Measurements from ENCODE around the gene OVAAL. TPM values are rescaled to one million over a fixed set of nuclear protein-coding genes. Genes with fewer than 3 reads are reported as not detected.
"Not testable (repeated sequence)": the region's sequence is repeated elsewhere in the genome, so short reads cannot be mapped to it uniquely, and the experiment has no call there.

OVAAL gene
- polyA plus RNA-seq, 6 donors from 2014 or later = not detected

- Mint-ChIP-seq H3K9me3 (no peaks in the 10 kb centered on the region), H3K4me3 (no peak overlapping the region), H3K4me1 (no peaks in the 10 kb centered on the region), H3K27ac (no peak overlapping the region), H3K36me3 (peaks cover 0 to 4% of the 10 kb centered on the region in 2 donors), H3K27me3 (peaks cover 0 to 15% (median 11%) of the 10 kb centered on the region in 3 donors)
- ATAC-seq (ENCODE audit: low read depth in 2 of 2) = no peak
- no peak for DNase-seq
Observed at GRCh38 chr1:180545991-180546390, 12.8 kb upstream of the OVAAL start.

- Mint-ChIP-seq H3K27me3 (peaks cover 0 to 11% (median 10%) of the 10 kb centered on the region in 3 donors), H3K9me3 (no peaks in the 10 kb centered on the region), H3K36me3 (peaks cover 0 to 4% of the 10 kb centered on the region in 2 donors), H3K27ac (no peak overlapping the region), H3K4me3 (no peak overlapping the region), H3K4me1 (no peaks in the 10 kb centered on the region)
- DNase-seq (no peak), ATAC-seq (ENCODE audit: low read depth in 2 of 2) (no peak)
Observed at GRCh38 chr1:180548686-180549317, 10.0 kb upstream of the OVAAL start.

GRCh38 chr1:180549770-180550169, 9.0 kb upstream of the OVAAL start:
- peaks cover 0 to 11% (median 10%) of the 10 kb centered on the region in 3 donors for H3K27me3 Mint-ChIP-seq
- not testable (repeated sequence) for H3K4me1 Mint-ChIP-seq; H3K9me3 Mint-ChIP-seq; DNase-seq; H3K27ac Mint-ChIP-seq; ATAC-seq (ENCODE audit: low read depth in 2 of 2); H3K36me3 Mint-ChIP-seq
- H3K4me3 Mint-ChIP-seq = peak overlapping the region in 1 of 8 donors; percentile 25

DNA sequence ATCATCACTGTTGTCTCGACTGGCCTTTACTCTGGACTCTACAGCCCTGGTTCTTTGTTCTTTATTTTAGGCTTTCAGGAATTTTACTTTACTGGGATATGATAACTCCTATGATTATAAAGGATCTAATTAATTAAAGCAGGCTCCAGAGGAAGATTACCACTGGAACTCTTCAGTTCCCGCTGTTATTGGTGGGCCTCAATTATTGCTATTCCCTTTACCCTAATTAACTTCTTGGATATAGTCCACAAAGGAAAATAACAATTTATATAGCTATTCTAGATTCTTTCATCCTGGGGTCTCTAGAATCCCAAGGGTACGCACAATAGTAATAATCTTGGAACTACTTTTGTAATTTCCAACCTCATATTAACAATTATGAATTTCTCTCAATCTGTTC, 8.5 kb upstream of the OVAAL start:
- DNase-seq (no peak), ATAC-seq (ENCODE audit: low read depth in 2 of 2) (no peak)
- H3K4me3 Mint-ChIP-seq = no peak overlapping the region
- no peak overlapping the region for H3K27ac Mint-ChIP-seq
- no peaks in the 10 kb centered on the region for H3K4me1 Mint-ChIP-seq
- H3K27me3 Mint-ChIP-seq = peaks cover 0 to 10% (median 7%) of the 10 kb centered on the region in 3 donors
- peaks cover 0 to 4% of the 10 kb centered on the region in 2 donors for H3K36me3 Mint-ChIP-seq
- no peaks in the 10 kb centered on the region for H3K9me3 Mint-ChIP-seq

DNA sequence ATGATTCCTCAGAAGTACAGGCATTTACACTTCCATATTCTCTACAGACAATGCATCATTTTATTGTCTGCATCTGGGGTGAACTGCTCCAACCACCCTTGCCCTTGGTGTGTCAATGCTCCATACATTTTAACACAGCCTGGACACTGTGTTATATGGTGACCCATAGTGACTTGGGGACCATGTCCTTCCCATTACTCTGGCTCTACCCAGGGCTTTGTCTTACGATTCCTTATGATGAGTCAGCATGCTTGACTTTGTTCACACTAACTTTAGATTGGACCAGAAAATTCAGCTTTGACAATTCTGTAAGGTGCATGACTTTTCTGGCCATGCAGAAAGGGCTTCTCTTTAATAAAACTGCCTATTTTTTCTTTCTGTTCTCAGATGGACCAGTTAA, 6.8 kb upstream of the OVAAL start:
- H3K27me3 Mint-ChIP-seq = peaks cover 0 to 24% (median 13%) of the 10 kb centered on the region in 3 donors
- peaks cover 0 to 4% of the 10 kb centered on the region in 2 donors for H3K36me3 Mint-ChIP-seq
- no peaks in the 10 kb centered on the region for H3K4me1 Mint-ChIP-seq
- DNase-seq (no peak), ATAC-seq (ENCODE audit: low read depth in 2 of 2) (no peak)
- H3K27ac Mint-ChIP-seq = no peak overlapping the region
- no peaks in the 10 kb centered on the region for H3K9me3 Mint-ChIP-seq
- no peak overlapping the region for H3K4me3 Mint-ChIP-seq

GRCh38 chr1:180553046-180553445, 5.7 kb upstream of the OVAAL start:
- not testable (repeated sequence) for H3K27ac Mint-ChIP-seq; ATAC-seq (ENCODE audit: low read depth in 2 of 2)

GRCh38 chr1:180555411-180555810, 3.4 kb upstream of the OVAAL start:
- Mint-ChIP-seq H3K36me3 (peaks cover 4 to 7% of the 10 kb centered on the region in 2 donors), H3K27ac (no peak overlapping the region), H3K9me3 (peaks cover 0 to 7% (median 0%) of the 10 kb centered on the region in 7 donors), H3K4me3 (no peak overlapping the region), H3K4me1 (no peaks in the 10 kb centered on the region), H3K27me3 (peaks cover 12 to 33% (median 23%) of the 10 kb centered on the region in 3 donors)
- DNase-seq = no peak
- no peak for ATAC-seq (ENCODE audit: low read depth in 2 of 2)

More at GRCh38 chr1:180553046-180553445, 5.7 kb upstream of the OVAAL start:
- not testable (repeated sequence) for H3K36me3 Mint-ChIP-seq, H3K4me3 Mint-ChIP-seq, DNase-seq, H3K9me3 Mint-ChIP-seq, H3K4me1 Mint-ChIP-seq
- H3K27me3 Mint-ChIP-seq = peaks cover 0 to 29% (median 14%) of the 10 kb centered on the region in 3 donors

DNA sequence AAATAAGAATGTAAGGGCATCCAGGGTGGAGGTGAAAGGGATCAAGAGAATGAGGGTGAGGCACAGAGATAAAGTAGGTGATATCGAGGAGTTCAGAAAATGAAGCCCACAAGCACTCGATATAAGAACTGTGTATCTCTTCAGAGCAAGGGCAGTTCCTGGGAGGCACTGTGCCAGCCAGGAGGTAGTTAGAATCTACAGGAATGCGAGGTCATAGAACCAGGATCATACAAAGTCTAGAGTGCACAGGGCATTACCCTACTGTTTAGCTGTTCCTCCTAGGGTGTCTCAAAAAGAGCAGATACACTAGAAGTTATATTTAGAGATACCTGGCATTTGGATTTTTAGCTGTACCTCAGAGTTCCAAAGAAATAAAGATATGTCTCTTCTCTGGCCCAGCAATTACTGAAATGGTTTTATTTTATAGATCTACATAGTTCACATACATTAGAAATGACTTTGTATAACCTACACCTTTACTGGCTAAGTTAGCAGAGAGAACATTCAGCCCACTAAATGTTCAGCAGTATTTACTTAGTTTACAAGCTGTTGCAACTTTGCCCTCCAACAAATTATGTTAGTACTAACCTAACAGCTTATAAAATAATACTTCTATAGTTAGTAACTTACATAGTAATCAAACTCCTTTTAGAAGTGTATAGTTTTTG, 1.6 kb downstream of the OVAAL start:
- H3K9me3 Mint-ChIP-seq = peaks cover 0 to 7% (median 3%) of the 10 kb centered on the region in 7 donors
- no peaks in the 10 kb centered on the region for H3K4me1 Mint-ChIP-seq
- peaks cover 4 to 7% of the 10 kb centered on the region in 2 donors for H3K36me3 Mint-ChIP-seq
- H3K4me3 Mint-ChIP-seq = no peak overlapping the region
- peaks cover 18 to 64% (median 29%) of the 10 kb centered on the region in 3 donors for H3K27me3 Mint-ChIP-seq
- H3K27ac Mint-ChIP-seq = no peak overlapping the region
- ATAC-seq (ENCODE audit: low read depth in 2 of 2) = no peak
- no peak for DNase-seq

DNA sequence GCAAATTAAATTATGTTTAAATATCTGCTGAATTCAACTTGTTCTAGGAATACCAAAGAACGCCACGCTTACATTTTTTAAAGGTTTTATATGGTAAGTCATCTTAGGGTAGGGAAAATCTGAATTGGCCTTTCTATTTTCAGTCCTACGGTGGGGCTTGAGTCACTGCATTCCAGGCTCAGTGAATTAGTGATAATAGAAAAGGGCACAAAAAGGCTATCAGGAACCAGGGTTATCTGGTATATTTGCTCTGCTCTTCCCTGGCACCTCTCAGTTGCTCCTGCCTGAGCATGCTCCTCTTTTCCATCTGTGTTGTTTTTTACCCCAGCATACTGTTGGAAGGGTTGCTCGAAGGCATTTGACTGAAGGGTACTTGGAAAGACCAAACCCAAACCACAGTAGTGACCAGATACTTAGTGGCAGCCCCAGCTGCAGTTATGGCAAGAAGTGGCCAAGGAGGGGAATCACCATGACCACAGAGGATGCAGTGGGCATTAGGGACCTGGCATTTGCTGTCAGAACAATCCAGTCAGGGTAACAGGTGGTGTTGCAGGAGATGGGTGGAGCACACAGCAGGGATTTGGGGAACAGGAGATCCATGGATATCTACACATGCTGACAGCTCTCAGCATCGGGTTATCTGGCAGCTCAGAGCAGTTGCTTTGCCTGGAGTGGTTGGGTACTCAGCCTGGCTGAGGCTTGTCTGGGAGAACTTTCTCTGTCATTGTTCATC, 2.3 kb downstream of the OVAAL start:
- Mint-ChIP-seq H3K27me3 (peaks cover 25 to 59% (median 29%) of the 10 kb centered on the region in 3 donors), H3K4me1 (no peaks in the 10 kb centered on the region), H3K4me3 (no peak overlapping the region), H3K36me3 (peaks cover 4 to 7% of the 10 kb centered on the region in 2 donors), H3K27ac (no peak overlapping the region), H3K9me3 (peaks cover 0 to 7% (median 3%) of the 10 kb centered on the region in 7 donors)
- ATAC-seq (ENCODE audit: low read depth in 2 of 2) (no peak), DNase-seq (no peak)

DNA sequence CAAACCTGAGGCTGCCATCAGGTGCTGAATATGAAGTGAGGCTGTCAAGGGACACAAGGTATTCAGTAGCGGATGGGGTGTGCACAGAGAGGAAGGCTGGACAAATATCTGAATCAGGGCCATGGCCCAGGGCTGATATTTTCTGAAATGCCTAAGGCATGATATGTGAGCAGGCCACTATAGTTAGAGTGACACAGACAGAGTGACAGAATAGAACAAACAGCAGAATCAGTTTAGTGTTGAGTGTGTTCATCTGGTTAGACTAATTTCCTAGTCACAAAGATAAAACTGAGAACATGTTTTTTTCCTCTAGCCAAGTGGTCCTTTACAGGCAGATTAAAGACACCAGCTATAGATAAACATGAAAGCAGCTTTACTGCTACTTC, 3.9 kb downstream of the OVAAL start:
- H3K27ac Mint-ChIP-seq = no peak overlapping the region
- ATAC-seq (ENCODE audit: low read depth in 2 of 2) (no peak), DNase-seq (no peak)
- H3K9me3 Mint-ChIP-seq = peaks cover 0 to 7% (median 3%) of the 10 kb centered on the region in 7 donors
- peaks cover 4 to 7% of the 10 kb centered on the region in 2 donors for H3K36me3 Mint-ChIP-seq
- no peaks in the 10 kb centered on the region for H3K4me1 Mint-ChIP-seq
- no peak overlapping the region for H3K4me3 Mint-ChIP-seq
- H3K27me3 Mint-ChIP-seq = peaks cover 25 to 48% (median 25%) of the 10 kb centered on the region in 3 donors

DNA sequence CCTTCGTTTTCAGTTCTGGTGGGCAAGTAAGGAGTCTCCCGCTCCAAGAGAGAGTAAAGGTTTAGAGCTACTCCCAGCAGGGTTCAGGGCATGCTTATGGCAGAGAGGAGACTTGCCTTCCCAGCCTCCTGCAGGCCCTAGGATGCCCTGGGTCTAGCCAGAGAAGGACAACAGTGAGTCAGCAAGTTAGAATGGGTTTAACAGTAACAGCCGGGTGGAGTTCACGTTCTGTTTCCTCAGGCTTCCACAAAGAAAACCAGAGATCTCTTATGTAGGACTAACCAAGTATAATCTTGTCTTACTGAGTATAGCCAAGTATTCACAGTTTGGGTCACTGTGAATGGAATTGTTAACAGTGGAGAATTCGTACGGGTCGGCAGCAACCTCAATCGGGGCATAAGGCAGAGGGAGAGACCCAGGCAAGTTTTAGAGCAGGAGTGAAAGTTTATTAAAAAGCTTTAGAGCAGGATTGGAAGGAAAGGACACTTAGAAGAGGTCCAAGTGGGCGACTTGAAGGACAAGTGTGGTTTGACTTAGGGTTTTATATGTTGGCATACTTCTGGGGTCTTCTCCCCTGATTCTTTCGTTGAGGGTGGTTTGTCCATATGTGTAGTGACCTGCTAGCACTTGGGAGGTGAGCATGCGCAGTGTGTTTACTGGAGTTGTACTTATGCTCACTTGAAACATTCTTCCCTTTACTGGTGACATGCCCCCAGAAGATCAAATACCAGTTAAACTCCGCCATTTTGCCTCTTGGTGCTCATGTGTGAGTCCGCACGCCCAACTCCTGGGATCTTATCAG, 4.5 kb downstream of the OVAAL start:
- ATAC-seq (ENCODE audit: low read depth in 2 of 2) (no peak), DNase-seq (no peak)
- Mint-ChIP-seq H3K27me3 (peaks cover 25 to 52% (median 29%) of the 10 kb centered on the region in 3 donors), H3K27ac (no peak overlapping the region), H3K36me3 (peaks cover 4 to 7% of the 10 kb centered on the region in 2 donors), H3K4me3 (no peak overlapping the region), H3K4me1 (no peaks in the 10 kb centered on the region), H3K9me3 (peaks cover 0 to 7% (median 3%) of the 10 kb centered on the region in 7 donors)

DNA sequence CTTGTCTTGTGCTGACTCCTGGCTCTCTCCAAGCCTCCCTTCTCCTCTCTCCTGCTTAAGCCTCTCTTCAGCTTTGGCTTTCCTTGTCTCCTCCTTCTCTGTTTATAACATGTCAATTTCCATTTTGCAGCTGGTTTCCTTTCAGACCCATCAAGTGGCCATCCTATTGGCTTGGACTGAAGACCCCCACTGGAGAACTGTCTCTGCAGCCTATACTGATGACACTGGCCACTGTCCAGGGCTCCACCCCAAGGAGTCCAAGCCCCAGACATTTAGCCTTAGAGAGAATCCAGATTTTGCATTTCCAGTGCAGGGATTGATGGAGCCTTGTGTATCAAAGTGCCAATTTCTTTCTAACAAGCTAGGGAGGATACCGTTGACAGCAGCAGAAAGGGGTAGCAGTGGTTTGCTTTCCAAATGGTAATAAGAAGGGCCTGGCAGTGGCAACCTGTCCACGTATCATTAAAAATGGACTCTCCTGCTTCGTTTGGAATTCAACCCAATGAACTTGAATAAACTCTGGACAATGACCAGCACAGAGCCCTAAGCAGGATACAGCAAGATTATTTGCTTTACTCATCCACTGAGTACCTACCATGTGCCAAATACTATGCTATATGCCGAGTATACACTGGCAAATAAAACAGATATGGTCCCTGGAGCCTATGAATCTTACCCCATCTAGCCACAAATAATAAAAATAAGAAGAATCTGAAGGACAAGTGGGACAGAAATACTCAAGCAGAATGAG, 6.5 kb downstream of the OVAAL start:
- Mint-ChIP-seq H3K36me3 (no peaks in the 10 kb centered on the region), H3K9me3 (peaks cover 0 to 3% (median 0%) of the 10 kb centered on the region in 7 donors), H3K27me3 (peaks cover 14 to 44% (median 30%) of the 10 kb centered on the region in 3 donors), H3K27ac (no peak overlapping the region), H3K4me1 (no peaks in the 10 kb centered on the region), H3K4me3 (no peak overlapping the region)
- DNase-seq (no peak), ATAC-seq (ENCODE audit: low read depth in 2 of 2) (no peak)

Data from naive B cell (primary cell).